Skin of body (tissue), 1 donor: ENCODE data around the gene IL27RA. TPM values are rescaled to one million over a fixed set of nuclear protein-coding genes. Genes with fewer than 3 reads are reported as not detected.

Experiments used
- total RNA-seq: library from RNA; depleted of rRNA; stranded (reverse); fragments of >200 nt; gene quantifications from one replicate; pipeline ENCODE4 v1.2.3, GENCODE V29; 2014

IL27RA gene
- total RNA-seq, 1 donor from 2014 or later = 4.7 TPM

Other genes starting within 250 kb of the IL27RA start
- 4.4 TPM for gene ZSWIM4, start 236.3 kb upstream of the IL27RA start, total RNA-seq
- not detected for gene NANOS3, start 154.6 kb upstream of the IL27RA start, total RNA-seq
- gene BRME1, start 125.6 kb upstream of the IL27RA start, total RNA-seq = 2.6 TPM
- 7.4 TPM for gene CC2D1A, start 125.6 kb upstream of the IL27RA start, total RNA-seq
- gene PODNL1, start 93.3 kb upstream of the IL27RA start, total RNA-seq = 0.20 TPM
- 13.5 TPM for gene DCAF15, start 79.3 kb upstream of the IL27RA start, total RNA-seq
- gene RFX1, start 25.4 kb upstream of the IL27RA start, total RNA-seq = 3.9 TPM
- not detected for gene RLN3, start 3.6 kb upstream of the IL27RA start, total RNA-seq
- 0.10 TPM for gene PALM3, start 30.3 kb downstream of the IL27RA start, total RNA-seq
- 0.89 TPM for gene MISP3, start 41.0 kb downstream of the IL27RA start, total RNA-seq
- gene C19orf67, start 54.0 kb downstream of the IL27RA start, total RNA-seq = not detected
- gene SAMD1, start 59.0 kb downstream of the IL27RA start, total RNA-seq = 18.1 TPM
- 35.0 TPM for gene PRKACA, start 86.0 kb downstream of the IL27RA start, total RNA-seq
- 3.6 TPM for gene ASF1B, start 104.8 kb downstream of the IL27RA start, total RNA-seq
- 22.6 TPM for gene ADGRL1, start 174.4 kb downstream of the IL27RA start, total RNA-seq